Mucosa of rectum (tissue), 2 donors: Measurements from ENCODE around the gene CCNG2.

ENCODE experiments used
- H3K27ac ChIP-seq, 2 donors: one replicate each; pipeline ENCODE4 v1.7.0; 2013; ENCODE audit warnings: inconsistent platforms in 2 of 2, low read depth in 2 of 2, low read length in 2 of 2
- H3K27me3 ChIP-seq, 2 donors: one replicate each; pipeline ENCODE4 v1.7.0; 2013; ENCODE audit warnings: low read length in 2 of 2; ENCODE audit not compliant: control insufficient read depth in 2 of 2, insufficient read depth in 2 of 2
- H3K36me3 ChIP-seq, 2 donors: one replicate each; pipeline ENCODE4 v1.7.0; 2013; ENCODE audit warnings: low read length in 2 of 2; ENCODE audit not compliant: control insufficient read depth in 2 of 2, insufficient read depth in 2 of 2
- H3K4me1 ChIP-seq, 2 donors: one replicate each; pipeline ENCODE4 v1.7.0; 2013; ENCODE audit warnings: low read length in 2 of 2, mild to moderate bottlenecking in 1 of 2; ENCODE audit not compliant: control insufficient read depth in 2 of 2, insufficient read depth in 2 of 2
- H3K4me3 ChIP-seq, 2 donors: one replicate each; pipeline ENCODE4 v1.7.0; 2013; ENCODE audit warnings: low read length in 2 of 2
- H3K9ac ChIP-seq, 2 donors: one replicate each; pipeline ENCODE4 v1.7.0; 2013; ENCODE audit warnings: low read length in 2 of 2, low read depth in 1 of 2, mild to moderate bottlenecking in 1 of 2
- H3K9me3 ChIP-seq, 2 donors: one replicate each; pipeline ENCODE4 v1.7.0; 2013; ENCODE audit warnings: low read length in 2 of 2; ENCODE audit not compliant: control insufficient read depth in 2 of 2
- donor health status: healthy.
- donor health status: Normal muscosa, but diverticular disease.

CCNG2 gene

GRCh38 chr4:77187322-77187721 lies 30.3 kb downstream of the CCNG2 start:
- H3K9me3 ChIP-seq = no peaks in the 10 kb centered on the region
- H3K4me1 ChIP-seq = no peaks in the 10 kb centered on the region
- no peak overlapping the region for H3K4me3 ChIP-seq
- H3K9ac ChIP-seq = no peak overlapping the region
- no peaks in the 10 kb centered on the region for H3K36me3 ChIP-seq
- no peak overlapping the region for H3K27ac ChIP-seq
- H3K27me3 ChIP-seq = no peaks in the 10 kb centered on the region

GRCh38 chr4:77188498-77189220 lies 31.7 kb downstream of the CCNG2 start:
- no peak overlapping the region for H3K4me3 ChIP-seq
- no peaks in the 10 kb centered on the region for H3K36me3 ChIP-seq
- no peaks in the 10 kb centered on the region for H3K4me1 ChIP-seq
- no peak overlapping the region for H3K9ac ChIP-seq
- H3K27ac ChIP-seq = no peak overlapping the region
- H3K27me3 ChIP-seq = no peaks in the 10 kb centered on the region
- H3K9me3 ChIP-seq = no peaks in the 10 kb centered on the region

DNA sequence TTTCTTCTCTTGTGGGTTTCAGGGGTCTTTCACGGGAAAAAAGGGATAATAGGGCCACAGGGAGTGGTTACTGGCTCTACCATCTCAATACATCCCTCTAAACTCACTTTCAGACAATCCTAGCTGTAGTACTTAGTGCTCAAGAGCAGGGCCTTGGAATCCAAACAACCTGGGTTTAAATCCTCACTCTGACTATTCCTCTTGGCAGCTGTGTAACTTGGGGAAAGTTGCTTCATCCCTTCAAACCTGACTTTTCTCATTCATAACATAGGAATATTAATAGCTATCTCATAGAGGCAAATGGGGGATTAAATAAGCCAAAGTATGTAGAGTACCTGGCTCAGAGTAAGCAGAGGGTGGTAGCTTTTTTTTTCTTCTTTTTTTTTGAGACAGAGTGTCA lies 32.4 kb downstream of the CCNG2 start:
- Histone ChIP-seq H3K36me3 (no peaks in the 10 kb centered on the region), H3K4me1 (no peaks in the 10 kb centered on the region), H3K27me3 (no peaks in the 10 kb centered on the region), H3K4me3 (no peak overlapping the region), H3K9me3 (no peaks in the 10 kb centered on the region), H3K27ac (no peak overlapping the region), H3K9ac (no peak overlapping the region)

DNA sequence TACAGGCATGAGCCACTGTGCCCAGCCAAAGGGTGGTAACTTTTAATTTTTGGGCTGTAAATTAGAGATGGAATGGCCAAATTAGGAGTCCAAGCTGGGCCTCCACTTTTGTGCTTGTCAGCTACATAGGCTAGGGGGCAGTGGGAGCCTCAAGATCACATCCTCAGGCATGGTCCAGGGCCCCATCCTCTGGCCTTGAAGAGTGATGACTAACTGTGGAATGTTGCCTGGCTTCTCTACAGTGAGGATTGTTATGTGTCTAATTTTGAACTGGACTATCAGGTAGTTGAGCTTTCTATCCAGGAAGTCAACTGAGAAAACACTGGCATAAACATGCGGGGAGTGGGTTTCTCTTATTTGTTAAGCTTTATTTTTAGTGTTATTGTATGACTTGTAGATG lies 33.0 kb downstream of the CCNG2 start:
- Histone ChIP-seq H3K27me3 (no peaks in the 10 kb centered on the region), H3K9ac (no peak overlapping the region), H3K9me3 (no peaks in the 10 kb centered on the region), H3K27ac (no peak overlapping the region), H3K36me3 (no peaks in the 10 kb centered on the region), H3K4me1 (no peaks in the 10 kb centered on the region), H3K4me3 (no peak overlapping the region)

DNA sequence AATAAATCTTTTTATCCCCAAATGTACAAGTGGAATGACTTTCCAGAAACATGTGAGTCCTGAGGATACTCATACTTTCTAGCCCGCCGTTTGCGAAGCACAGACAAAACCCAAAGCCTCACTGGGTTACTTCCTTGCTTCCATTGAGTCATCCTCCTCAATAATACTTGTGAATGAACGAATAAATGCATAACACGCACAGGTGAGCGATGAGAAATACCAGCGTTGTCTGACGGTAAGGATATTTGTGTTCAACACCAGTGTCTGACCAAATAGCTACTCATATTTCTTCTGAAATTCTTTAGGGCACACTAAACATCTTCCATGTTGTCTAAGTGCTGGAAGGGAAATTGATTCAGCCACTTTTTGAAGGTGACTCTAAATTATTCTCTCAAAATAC lies 36.0 kb downstream of the CCNG2 start:
- Histone ChIP-seq H3K27me3 (no peaks in the 10 kb centered on the region), H3K4me3 (peak overlapping the region in 1 of 2 donors; percentile 53), H3K27ac (peak overlapping the region in 1 of 2 donors; percentile 20), H3K4me1 (no peaks in the 10 kb centered on the region), H3K36me3 (no peaks in the 10 kb centered on the region), H3K9me3 (no peaks in the 10 kb centered on the region), H3K9ac (no peak overlapping the region)

DNA sequence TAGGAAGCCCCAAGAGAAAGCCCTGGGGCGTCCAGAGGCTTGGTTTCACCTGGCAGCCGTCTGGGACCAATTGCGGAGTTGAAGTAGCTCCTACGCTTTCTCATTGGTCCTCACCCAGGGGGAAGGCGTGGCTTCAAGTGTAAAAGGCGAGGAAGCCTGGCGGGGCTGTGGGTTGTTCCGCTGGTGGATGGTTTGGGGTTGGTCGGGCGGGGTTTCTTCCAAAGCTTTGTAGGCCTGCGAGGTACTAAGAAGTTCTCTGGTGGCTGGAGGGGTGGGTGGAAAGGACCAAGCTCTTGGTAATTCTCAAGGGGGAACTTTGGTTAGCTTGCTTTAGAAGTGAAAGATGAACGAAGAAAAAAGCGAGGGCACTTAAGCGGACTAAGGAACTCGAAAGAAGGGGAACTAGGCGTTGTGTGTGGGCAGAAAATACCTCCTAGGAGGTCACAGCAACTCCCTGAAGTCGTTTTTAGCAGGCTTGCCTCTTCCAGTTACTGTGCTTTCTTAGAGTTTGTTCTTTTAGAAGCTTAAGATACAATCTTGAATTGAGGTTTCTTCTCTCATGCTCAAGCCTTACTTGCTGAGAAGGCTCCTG lies 36.6 kb downstream of the CCNG2 start:
- Histone ChIP-seq H3K9ac (no peak overlapping the region), H3K36me3 (no peaks in the 10 kb centered on the region), H3K27ac (peak overlapping the region in 1 of 2 donors; percentile 20), H3K4me3 (peak overlapping the region in 1 of 2 donors; percentile 53), H3K4me1 (no peaks in the 10 kb centered on the region), H3K27me3 (no peaks in the 10 kb centered on the region), H3K9me3 (no peaks in the 10 kb centered on the region)

DNA sequence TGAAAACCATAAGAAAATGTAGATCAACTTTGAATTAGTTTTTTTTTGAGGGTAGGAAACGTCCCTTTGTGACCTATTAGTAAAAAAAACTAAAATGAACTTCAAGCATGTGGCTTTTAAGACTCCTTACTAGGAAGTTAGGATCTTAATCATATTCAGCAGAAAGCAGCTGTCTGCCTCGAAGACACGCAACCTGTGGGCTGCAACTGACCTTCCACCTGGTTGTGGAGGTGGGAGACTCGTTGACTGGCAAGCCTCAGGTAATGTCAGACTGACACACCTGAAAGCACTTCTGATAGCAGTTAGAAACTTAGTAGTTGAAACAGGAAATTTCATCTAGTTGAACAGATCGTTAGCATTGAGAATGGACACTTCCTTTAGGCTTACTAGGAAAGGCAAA lies 37.4 kb downstream of the CCNG2 start:
- no peaks in the 10 kb centered on the region for H3K27me3 ChIP-seq
- no peaks in the 10 kb centered on the region for H3K9me3 ChIP-seq
- no peaks in the 10 kb centered on the region for H3K4me1 ChIP-seq
- H3K4me3 ChIP-seq = no peak overlapping the region
- no peaks in the 10 kb centered on the region for H3K36me3 ChIP-seq
- no peak overlapping the region for H3K9ac ChIP-seq
- peak overlapping the region in 1 of 2 donors; percentile 20 for H3K27ac ChIP-seq

GRCh38 chr4:77194989-77195388 lies 38.0 kb downstream of the CCNG2 start:
- no peak overlapping the region for H3K4me3 ChIP-seq
- no peaks in the 10 kb centered on the region for H3K9me3 ChIP-seq
- no peaks in the 10 kb centered on the region for H3K4me1 ChIP-seq
- no peak overlapping the region for H3K27ac ChIP-seq
- no peaks in the 10 kb centered on the region for H3K36me3 ChIP-seq
- no peak overlapping the region for H3K9ac ChIP-seq
- no peaks in the 10 kb centered on the region for H3K27me3 ChIP-seq

DNA sequence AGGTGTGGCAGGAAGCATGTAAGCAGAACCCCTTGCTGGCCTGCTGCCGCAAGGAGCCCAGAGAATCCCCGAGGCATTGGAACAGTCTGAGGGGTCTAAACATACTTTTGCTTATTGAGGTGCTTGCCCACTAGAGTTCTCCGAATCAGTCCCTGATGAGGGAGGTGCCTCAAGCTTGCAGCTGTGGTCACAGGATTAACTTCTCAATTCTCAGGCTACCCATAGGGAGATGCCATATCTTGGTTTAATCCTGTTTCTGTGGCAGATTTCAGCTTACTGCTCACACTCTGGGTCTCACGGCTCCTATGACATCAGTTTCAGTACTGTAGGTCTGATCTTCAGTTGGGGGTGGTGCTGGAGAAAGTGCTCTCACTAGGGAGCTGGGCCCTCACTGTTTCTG lies 39.9 kb downstream of the CCNG2 start:
- no peak overlapping the region for H3K9ac ChIP-seq
- no peaks in the 10 kb centered on the region for H3K36me3 ChIP-seq
- no peaks in the 10 kb centered on the region for H3K4me1 ChIP-seq
- H3K27ac ChIP-seq = no peak overlapping the region
- no peak overlapping the region for H3K4me3 ChIP-seq
- no peaks in the 10 kb centered on the region for H3K27me3 ChIP-seq
- no peaks in the 10 kb centered on the region for H3K9me3 ChIP-seq

DNA sequence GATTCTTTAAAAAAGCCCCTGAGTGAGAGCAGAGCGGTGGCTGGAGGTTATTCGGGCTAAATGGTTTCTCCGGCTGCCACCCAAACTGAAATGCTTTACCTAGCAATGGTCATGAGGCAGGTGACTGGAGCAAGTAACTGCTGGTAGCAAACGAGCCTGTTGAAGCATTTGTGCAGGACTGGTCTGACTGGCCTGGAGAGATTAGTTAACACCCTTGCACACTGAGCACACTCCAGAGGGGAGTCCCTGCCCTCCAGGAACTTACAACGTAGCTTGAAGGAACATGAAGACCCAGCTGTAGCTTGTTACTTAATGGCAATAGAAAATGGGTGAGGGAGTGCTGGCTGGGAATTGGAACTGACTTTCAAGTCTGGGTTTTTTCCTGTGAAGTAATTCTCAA lies 40.4 kb downstream of the CCNG2 start:
- no peaks in the 10 kb centered on the region for H3K27me3 ChIP-seq
- H3K27ac ChIP-seq = no peak overlapping the region
- no peak overlapping the region for H3K4me3 ChIP-seq
- no peaks in the 10 kb centered on the region for H3K9me3 ChIP-seq
- H3K9ac ChIP-seq = no peak overlapping the region
- H3K36me3 ChIP-seq = no peaks in the 10 kb centered on the region
- H3K4me1 ChIP-seq = no peaks in the 10 kb centered on the region
